Gastrocnemius medialis (tissue), 4 donors: ENCODE results near the gene ITPKC. TPM values are rescaled to one million over a fixed set of nuclear protein-coding genes. Genes with fewer than 3 reads are reported as not detected.

Experiments used
- ATAC-seq, 2 donors: fragments of 150-250 bp; one replicate each; pipeline ENCODE4 v1.9.1; 2016
- DNase-seq, 2 donors: peaks; one replicate each; pipeline ENCODE4 v3.0.0-alpha.2; 2019
- H3K27ac ChIP-seq, 4 donors: fragments of 200-600 bp; sonication (generic); 1 replicate in 1 of 4; 2 replicates in 3 of 4; pipeline ENCODE4 v1.5.1; 2016 to 2018; ENCODE audit warnings: mild to moderate bottlenecking in 2 of 4, moderate library complexity in 1 of 4
- H3K27me3 ChIP-seq, 3 donors: fragments of 200-600 bp; sonication (generic) in 2 of 3; 1 replicate in 1 of 3; 2 replicates in 2 of 3; pipeline versions ENCODE4 v1.5.1 to v1.6.0; 2016 to 2019; ENCODE audit warnings: mild to moderate bottlenecking in 1 of 3, moderate library complexity in 1 of 3
- H3K36me3 ChIP-seq, 2 donors: fragments of 200-600 bp; sonication (generic) in 1 of 2; one replicate each; pipeline ENCODE4 v1.5.1; 2017 to 2018
- H3K4me1 ChIP-seq, 2 donors: fragments of 200-600 bp; sonication (generic) in 1 of 2; one replicate each; pipeline ENCODE4 v1.5.1; 2016 to 2017; ENCODE audit warnings: mild to moderate bottlenecking in 2 of 2
- H3K4me3 ChIP-seq, 4 donors: fragments of 200-600 bp; sonication (generic) in 3 of 4; 1 replicate in 1 of 4; 2 replicates in 3 of 4; pipeline ENCODE4 v1.5.1; 2016 to 2019; ENCODE audit warnings: mild to moderate bottlenecking in 2 of 4
- H3K9me3 ChIP-seq, 3 donors: fragments of 200-600 bp; sonication (generic) in 2 of 3; 1 replicate in 1 of 3; 2 replicates in 2 of 3; pipeline ENCODE4 v1.5.1; 2016 to 2019
- CTCF ChIP-seq, 5 experiments: fragments of 450-650 bp in 3 of 5; fragments of 200-600 bp in 2 of 5; sonication (generic) in 2 of 5; IDR thresholded peaks in 4 of 5; conservative IDR thresholded peaks in 1 of 5; 1 replicate in 4 of 5; 2 replicates in 1 of 5; pipeline ENCODE4 v1.5.1; 2016 to 2019; ENCODE audit warnings: antibody characterized with exemption in 5 of 5, mild to moderate bottlenecking in 3 of 5, moderate library complexity in 3 of 5
- POLR2A ChIP-seq, 2 donors: fragments of 450-650 bp; IDR thresholded peaks; one replicate each; pipeline ENCODE4 v1.6.1; 2017; ENCODE audit warnings: antibody characterized with exemption in 2 of 2, mild to moderate bottlenecking in 2 of 2, moderate library complexity in 2 of 2
- in situ Hi-C, 4 donors: fragments of 200-750 bp; cut with MboI; loops; one replicate each; pipeline versions ENCODE4 v1.15.0 to v1.8.0; 2017; ENCODE audit warnings: low sequenced_read_pairs in 4 of 4
- intact Hi-C: fragments of 100-400 bp; cut with DNase I; formaldehyde crosslinking; loops from one replicate; pipeline ENCODE4 v1.15.1; 2023; ENCODE audit warnings: low total_unique reads
- total RNA-seq, 4 donors: library from RNA; depleted of rRNA; stranded (reverse); fragments of >200 nt; gene quantifications; one replicate each; pipeline versions ENCODE4 v1.1.0 to v1.2.3, GENCODE V29; 2016

ITPKC gene
- total RNA-seq, 4 donors from 2014 or later: 14.9 to 34.5 (median 21.8) TPM

- ATAC-seq (no peak), DNase-seq (no peak)
- TF ChIP-seq CTCF (IDR thresholded peaks at IDR 0.05 in 4 of 5, conservative IDR thresholded peaks at IDR 0.05 in 1 of 5): no peak
- TF ChIP-seq POLR2A (IDR thresholded peaks at IDR 0.05): no peak
- Histone ChIP-seq H3K4me1 (no peaks in the 10 kb centered on the region), H3K4me3 (no peak overlapping the region), H3K9me3 (no peaks in the 10 kb centered on the region), H3K36me3 (peaks cover 0 to 97% of the 10 kb centered on the region in 2 donors), H3K27ac (no peak overlapping the region), H3K27me3 (no peaks in the 10 kb centered on the region)
- intact Hi-C loops: no loop called here
- in situ Hi-C loops: no loop called here
These were observed 16.2 kb downstream of the ITPKC start for GRCh38 chr19:40733149-40733548.

DNA sequence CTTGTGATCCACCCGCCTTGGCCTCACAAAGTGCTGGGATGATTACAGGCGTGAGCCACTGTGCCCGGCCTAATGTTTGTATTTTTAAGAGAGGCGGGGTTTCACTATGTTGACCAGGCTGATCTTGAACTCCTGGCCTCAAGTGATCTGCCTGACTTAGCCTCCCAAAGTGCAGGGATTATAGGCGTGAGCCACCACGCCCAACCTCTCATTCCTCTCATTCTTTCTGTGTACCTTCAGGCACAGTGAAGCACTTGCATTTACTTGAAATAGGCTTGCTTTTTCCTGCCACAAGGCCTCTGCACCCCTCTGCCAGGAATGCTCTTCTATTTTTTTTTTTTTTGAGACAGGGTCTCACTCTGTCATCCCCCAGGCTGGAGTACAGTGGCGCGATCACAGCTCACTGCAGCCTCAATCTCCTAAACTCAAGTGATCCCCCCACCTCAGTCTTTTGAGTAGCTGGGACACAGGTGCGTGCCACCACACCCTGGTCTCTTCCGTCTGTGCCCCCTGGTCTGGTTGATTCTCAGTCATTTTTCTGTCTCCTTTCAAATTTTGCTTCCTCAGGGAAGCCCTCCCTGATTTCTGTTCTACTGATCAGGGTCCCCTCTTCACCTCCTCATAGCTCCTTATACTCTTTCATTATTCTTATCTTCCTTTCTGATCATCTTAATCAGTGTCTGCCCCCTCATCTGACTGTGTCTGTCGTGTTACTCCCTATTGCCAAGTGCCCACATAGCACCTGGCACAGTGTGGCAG, 18.3 kb downstream of the ITPKC start:
- intact Hi-C loops (no loop called here), in situ Hi-C loops (no loop called here)
- Histone ChIP-seq H3K9me3 (no peaks in the 10 kb centered on the region), H3K36me3 (peaks cover 0 to 95% of the 10 kb centered on the region in 2 donors), H3K27ac (no peak overlapping the region), H3K4me1 (peaks cover under 1 to 3% of the 10 kb centered on the region in 2 donors), H3K4me3 (no peak overlapping the region), H3K27me3 (no peaks in the 10 kb centered on the region)
- no peak for TF ChIP-seq CTCF (IDR thresholded peaks at IDR 0.05 in 4 of 5, conservative IDR thresholded peaks at IDR 0.05 in 1 of 5)
- TF ChIP-seq POLR2A (IDR thresholded peaks at IDR 0.05): no peak
- DNase-seq (no peak), ATAC-seq (no peak)

DNA sequence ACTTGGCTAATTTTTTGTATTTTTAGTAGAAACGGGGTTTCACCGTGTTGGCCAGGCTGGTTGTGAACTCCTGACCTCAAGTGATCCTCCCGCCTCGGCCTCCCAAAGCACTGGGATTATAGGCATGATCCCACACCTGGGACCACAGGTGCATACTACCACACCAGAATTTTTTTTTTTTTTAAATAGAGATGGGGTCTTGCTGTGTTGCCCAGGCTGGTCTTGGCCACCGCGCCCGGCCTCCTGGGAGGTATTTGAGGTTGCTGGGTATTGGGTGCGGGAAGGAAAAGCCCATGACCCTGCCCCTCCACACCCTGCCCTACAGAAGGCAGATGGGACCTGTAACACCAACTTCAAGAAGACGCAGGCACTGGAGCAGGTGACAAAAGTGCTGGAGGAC, 19.7 kb downstream of the ITPKC start:
- intact Hi-C loops: no loop called here
- DNase-seq: no peak
- peaks cover 0 to 81% of the 10 kb centered on the region in 2 donors for H3K36me3 ChIP-seq

GRCh38 chr19:40737102-40737644, 20.3 kb downstream of the ITPKC start:
- no peak for DNase-seq
- H3K9me3 ChIP-seq: no peaks in the 10 kb centered on the region
- peaks cover 8 to 11% of the 10 kb centered on the region in 2 donors for H3K4me1 ChIP-seq
- no peak for ATAC-seq
- H3K36me3 ChIP-seq: peaks cover 0 to 76% of the 10 kb centered on the region in 2 donors
- intact Hi-C loops (no loop called here), in situ Hi-C loops (no loop called here)
- no peak for TF ChIP-seq POLR2A (IDR thresholded peaks at IDR 0.05)
- no peak for TF ChIP-seq CTCF (IDR thresholded peaks at IDR 0.05 in 4 of 5, conservative IDR thresholded peaks at IDR 0.05 in 1 of 5)
- no peaks in the 10 kb centered on the region for H3K27me3 ChIP-seq
- no peak overlapping the region for H3K27ac ChIP-seq
- no peak overlapping the region for H3K4me3 ChIP-seq

More for the DNA sequence above, 19.7 kb downstream of the ITPKC start:
- in situ Hi-C loops: no loop called here
- ATAC-seq: no peak
- Histone ChIP-seq H3K4me1 (peaks cover 8 to 11% of the 10 kb centered on the region in 2 donors), H3K9me3 (no peaks in the 10 kb centered on the region), H3K27ac (no peak overlapping the region), H3K27me3 (no peaks in the 10 kb centered on the region), H3K4me3 (no peak overlapping the region)
- TF ChIP-seq POLR2A (IDR thresholded peaks at IDR 0.05): no peak
- no peak for TF ChIP-seq CTCF (IDR thresholded peaks at IDR 0.05 in 4 of 5, conservative IDR thresholded peaks at IDR 0.05 in 1 of 5)
